HG02884 (cell line): ENCODE data around the gene SRGAP2C.
A peak's percentile ranks its signal among the peaks of the same experiment; 100 is the strongest.
"Not testable (repeated sequence)": the region's sequence is repeated elsewhere in the genome, so short reads cannot be mapped to it uniquely, and the experiment has no call there.

Experiments
- ATAC-seq: cut with Tn5 transposase; IDR thresholded peaks from one replicate; pipeline ENCODE4 v1.9.1; 2021; ENCODE audit warnings: mild to moderate bottlenecking, moderate library complexity; ENCODE audit not compliant: unreplicated experiment

SRGAP2C gene

GRCh38 chr1:121226295-121226904 is 41.6 kb downstream of the SRGAP2C start:
- ATAC-seq, result not testable (repeated sequence)

- ATAC-seq, result not testable (repeated sequence)
Observed at GRCh38 chr1:121226925-121227324, 42.1 kb downstream of the SRGAP2C start.

GRCh38 chr1:121227544-121228330 is 43.0 kb downstream of the SRGAP2C start:
- not testable (repeated sequence) for ATAC-seq

GRCh38 chr1:121230636-121231035 is 45.9 kb downstream of the SRGAP2C start:
- ATAC-seq, result not testable (repeated sequence)

GRCh38 chr1:121232445-121233125 is 47.8 kb downstream of the SRGAP2C start:
- peak; percentile 83 for ATAC-seq

GRCh38 chr1:121234090-121234759 is 49.5 kb downstream of the SRGAP2C start:
- ATAC-seq, result not testable (repeated sequence)

GRCh38 chr1:121238384-121238783 is 53.6 kb downstream of the SRGAP2C start:
- peak; percentile 90 for ATAC-seq

- not testable (repeated sequence) for ATAC-seq
Observed at GRCh38 chr1:121243913-121244312, 59.1 kb downstream of the SRGAP2C start.

- not testable (repeated sequence) for ATAC-seq
Observed at GRCh38 chr1:121246399-121246798, 61.6 kb downstream of the SRGAP2C start.

GRCh38 chr1:121252656-121253055 is 67.9 kb downstream of the SRGAP2C start:
- not testable (repeated sequence) for ATAC-seq

- not testable (repeated sequence) for ATAC-seq
Observed at GRCh38 chr1:121254618-121255017, 69.8 kb downstream of the SRGAP2C start.

GRCh38 chr1:121257632-121258031 is 72.9 kb downstream of the SRGAP2C start:
- not testable (repeated sequence) for ATAC-seq

- not testable (repeated sequence) for ATAC-seq
Observed at GRCh38 chr1:121258134-121258533, 73.4 kb downstream of the SRGAP2C start.

- ATAC-seq, result not testable (repeated sequence)
Observed at GRCh38 chr1:121260205-121260604, 75.4 kb downstream of the SRGAP2C start.

- ATAC-seq, result not testable (repeated sequence)
Observed at GRCh38 chr1:121262163-121262562, 77.4 kb downstream of the SRGAP2C start.

- peak; percentile 75 for ATAC-seq
Observed at GRCh38 chr1:121263789-121264244, 79.0 kb downstream of the SRGAP2C start.

- not testable (repeated sequence) for ATAC-seq
Observed at GRCh38 chr1:121267072-121267471, 82.3 kb downstream of the SRGAP2C start.

GRCh38 chr1:121269309-121269708 is 84.5 kb downstream of the SRGAP2C start:
- ATAC-seq, result not testable (repeated sequence)

GRCh38 chr1:121269973-121270372 is 85.2 kb downstream of the SRGAP2C start:
- ATAC-seq, result not testable (repeated sequence)

GRCh38 chr1:121271143-121271715 is 86.5 kb downstream of the SRGAP2C start:
- peak; percentile 41 for ATAC-seq
